ENCODE results near the gene COA1. TPM values are rescaled to one million over a fixed set of nuclear protein-coding genes. Genes with fewer than 3 reads are reported as not detected.
"Not testable (repeated sequence)": the region's sequence is repeated elsewhere in the genome, so short reads cannot be mapped to it uniquely, and the experiment has no call there.

COA1 gene
- total RNA-seq, 4 donors from 2014 or later, result 34.0 to 84.2 (median 54.4) TPM

GRCh38 chr7:43680736-43681135 is 48.6 kb downstream of the COA1 start:
- Histone ChIP-seq H3K4me3 (no peak overlapping the region), H3K27ac (no peak overlapping the region), H3K4me1 (peaks cover 0 to 4% (median 2%) of the 10 kb centered on the region in 4 donors), H3K36me3 (no peaks in the 10 kb centered on the region), H3K27me3 (no peaks in the 10 kb centered on the region), H3K9me3 (no peaks in the 10 kb centered on the region)
- no peak for DNase-seq
- TF ChIP-seq POLR2A (IDR thresholded peaks at IDR 0.05) (no peak), CTCF (IDR thresholded peaks at IDR 0.05) (no peak)

GRCh38 chr7:43679210-43680068 is 49.9 kb downstream of the COA1 start:
- Histone ChIP-seq H3K4me1 (peaks cover 0 to 8% (median 2%) of the 10 kb centered on the region in 4 donors), H3K4me3 (no peak overlapping the region), H3K27me3 (no peaks in the 10 kb centered on the region), H3K9me3 (no peaks in the 10 kb centered on the region), H3K36me3 (no peaks in the 10 kb centered on the region), H3K27ac (peak overlapping the region in 3 of 4 donors; percentile 1 to 55 (median 22))
- DNase-seq, result no peak
- TF ChIP-seq POLR2A (IDR thresholded peaks at IDR 0.05) (no peak), CTCF (IDR thresholded peaks at IDR 0.05) (no peak)

GRCh38 chr7:43678315-43678714 is 51.0 kb downstream of the COA1 start:
- no peak overlapping the region for H3K4me3 ChIP-seq
- H3K36me3 ChIP-seq, result no peaks in the 10 kb centered on the region
- H3K27ac ChIP-seq, result no peak overlapping the region
- no peaks in the 10 kb centered on the region for H3K9me3 ChIP-seq
- no peaks in the 10 kb centered on the region for H3K27me3 ChIP-seq
- no peak for DNase-seq
- no peak for TF ChIP-seq POLR2A (IDR thresholded peaks at IDR 0.05)
- TF ChIP-seq CTCF (IDR thresholded peaks at IDR 0.05), result no peak
- H3K4me1 ChIP-seq, result peaks cover 0 to 10% (median 2%) of the 10 kb centered on the region in 4 donors

- Histone ChIP-seq H3K36me3 (no peaks in the 10 kb centered on the region), H3K27ac (no peak overlapping the region), H3K27me3 (no peaks in the 10 kb centered on the region), H3K4me3 (no peak overlapping the region), H3K4me1 (peaks cover 0 to 10% (median 2%) of the 10 kb centered on the region in 4 donors), H3K9me3 (no peaks in the 10 kb centered on the region)
- TF ChIP-seq POLR2A (IDR thresholded peaks at IDR 0.05), result no peak
- no peak for TF ChIP-seq CTCF (IDR thresholded peaks at IDR 0.05)
- no peak for DNase-seq
Measured at GRCh38 chr7:43677864-43678263, 51.5 kb downstream of the COA1 start.

- H3K36me3 ChIP-seq, result no peaks in the 10 kb centered on the region
- no peak overlapping the region for H3K4me3 ChIP-seq
- H3K27me3 ChIP-seq, result no peaks in the 10 kb centered on the region
- H3K27ac ChIP-seq, result peak overlapping the region in 1 of 4 donors; percentile 10
- no peak for TF ChIP-seq POLR2A (IDR thresholded peaks at IDR 0.05)
- TF ChIP-seq CTCF (IDR thresholded peaks at IDR 0.05), result no peak
- H3K9me3 ChIP-seq, result no peaks in the 10 kb centered on the region
- DNase-seq, result no peak
- peaks cover 0 to 10% (median 2%) of the 10 kb centered on the region in 4 donors for H3K4me1 ChIP-seq
Measured at GRCh38 chr7:43674559-43675436, 54.5 kb downstream of the COA1 start.

- not testable (repeated sequence) for H3K9me3 ChIP-seq, H3K36me3 ChIP-seq, H3K4me1 ChIP-seq, DNase-seq, H3K27me3 ChIP-seq, H3K4me3 ChIP-seq, H3K27ac ChIP-seq
Measured at GRCh38 chr7:43673243-43673976, 55.9 kb downstream of the COA1 start.

Data from Peyer's patch (tissue), 4 donors.